HG02852 (cell line): Measurements from ENCODE around the gene EEIG2.
"Not testable (repeated sequence)": the region's sequence is repeated elsewhere in the genome, so short reads cannot be mapped to it uniquely, and the experiment has no call there.

Experiments used
- ATAC-seq: cut with Tn5 transposase; IDR thresholded peaks from one replicate; pipeline ENCODE4 v1.9.1; 2021; ENCODE audit warnings: mild to moderate bottlenecking, moderate library complexity; ENCODE audit not compliant: unreplicated experiment

The EEIG2 gene

DNA sequence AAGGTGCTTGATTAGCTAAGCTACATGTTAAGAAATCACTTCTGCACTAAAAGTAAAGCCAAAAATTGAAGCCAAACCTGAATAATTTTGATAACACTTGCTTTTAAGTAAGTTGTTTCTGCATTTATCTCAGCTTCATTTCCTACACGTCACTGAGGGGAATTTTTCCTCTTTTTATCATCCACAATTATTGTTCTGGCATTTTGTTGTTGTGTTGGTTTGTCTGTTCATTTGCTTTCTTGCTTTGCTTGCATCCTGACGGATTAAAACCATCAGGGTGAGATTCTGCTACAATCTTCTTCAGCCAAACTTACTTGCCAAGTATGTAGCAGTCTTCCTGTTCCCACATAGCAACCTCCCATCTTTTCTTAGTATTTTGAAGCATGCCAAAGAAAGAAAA lies 18.0 kb upstream of the EEIG2 start:
- ATAC-seq: no peak

DNA sequence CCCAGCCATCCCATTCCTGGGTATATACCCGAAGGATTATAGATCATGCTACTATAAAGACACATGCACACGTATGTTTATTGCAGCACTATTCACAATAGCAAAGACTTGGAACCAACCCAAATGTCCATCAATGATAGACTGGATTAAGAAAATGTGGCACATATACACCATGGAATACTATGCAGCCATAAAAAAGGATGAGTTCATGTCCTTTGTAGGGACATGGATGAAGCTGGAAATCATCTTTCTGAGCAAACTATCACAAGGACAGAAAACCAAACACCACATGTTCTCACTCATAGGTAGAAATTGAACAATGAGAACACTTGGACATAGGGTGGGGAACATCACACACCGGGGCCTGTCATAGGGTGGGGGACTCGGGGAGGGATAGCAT lies 12.4 kb upstream of the EEIG2 start:
- not testable (repeated sequence) for ATAC-seq

DNA sequence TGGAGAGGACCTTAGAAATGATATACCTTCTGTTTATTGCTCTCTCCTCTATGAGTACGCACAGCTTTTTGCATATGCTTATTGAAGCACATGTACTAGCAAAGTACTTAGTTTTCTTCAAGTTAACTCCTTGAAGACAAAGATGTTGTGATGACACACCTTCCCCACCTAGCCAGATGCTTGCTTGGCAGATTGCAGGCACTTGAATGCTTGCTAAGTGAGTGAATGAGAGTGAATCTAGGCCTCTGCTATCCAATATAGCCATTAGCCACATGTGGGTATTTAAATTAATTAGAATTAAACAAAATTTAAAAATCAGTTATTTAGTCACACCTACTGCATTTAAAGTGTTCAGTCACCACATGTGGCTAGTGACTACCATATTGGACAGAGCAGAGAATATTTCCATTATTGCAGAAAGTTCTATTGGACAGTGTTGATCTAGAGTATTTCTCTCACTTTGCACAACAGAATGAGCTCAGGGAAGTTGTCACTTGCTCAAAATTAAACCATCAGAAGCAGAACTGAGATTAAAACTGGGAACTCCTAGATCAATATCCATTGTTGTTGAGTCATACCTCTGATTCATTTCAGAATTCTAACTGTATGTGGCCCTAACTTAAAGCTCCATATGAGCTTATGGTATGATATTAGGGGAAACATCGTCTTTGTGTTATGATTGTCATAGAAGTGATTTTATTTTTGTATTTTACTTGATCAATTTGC lies 8.6 kb upstream of the EEIG2 start:
- peak; percentile 96 for ATAC-seq

DNA sequence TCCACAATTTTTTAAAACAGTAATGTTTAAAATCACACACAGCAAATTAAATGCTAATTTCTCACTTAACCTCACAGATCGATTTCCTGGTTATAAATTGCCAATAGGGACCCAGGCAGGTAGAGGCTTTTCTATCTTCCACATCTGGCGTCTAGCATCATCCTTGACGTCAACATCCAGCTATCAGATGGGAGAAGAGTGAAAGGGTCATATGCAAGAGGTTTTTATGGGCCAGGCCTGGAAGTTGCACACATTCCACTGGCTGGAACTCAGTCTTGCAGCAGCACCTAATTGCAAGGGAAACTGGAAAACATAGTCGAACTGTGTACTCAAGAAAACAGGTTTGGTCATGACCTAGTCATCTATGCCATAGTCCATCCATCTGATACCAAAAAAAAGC lies 6.0 kb upstream of the EEIG2 start:
- ATAC-seq: no peak

DNA sequence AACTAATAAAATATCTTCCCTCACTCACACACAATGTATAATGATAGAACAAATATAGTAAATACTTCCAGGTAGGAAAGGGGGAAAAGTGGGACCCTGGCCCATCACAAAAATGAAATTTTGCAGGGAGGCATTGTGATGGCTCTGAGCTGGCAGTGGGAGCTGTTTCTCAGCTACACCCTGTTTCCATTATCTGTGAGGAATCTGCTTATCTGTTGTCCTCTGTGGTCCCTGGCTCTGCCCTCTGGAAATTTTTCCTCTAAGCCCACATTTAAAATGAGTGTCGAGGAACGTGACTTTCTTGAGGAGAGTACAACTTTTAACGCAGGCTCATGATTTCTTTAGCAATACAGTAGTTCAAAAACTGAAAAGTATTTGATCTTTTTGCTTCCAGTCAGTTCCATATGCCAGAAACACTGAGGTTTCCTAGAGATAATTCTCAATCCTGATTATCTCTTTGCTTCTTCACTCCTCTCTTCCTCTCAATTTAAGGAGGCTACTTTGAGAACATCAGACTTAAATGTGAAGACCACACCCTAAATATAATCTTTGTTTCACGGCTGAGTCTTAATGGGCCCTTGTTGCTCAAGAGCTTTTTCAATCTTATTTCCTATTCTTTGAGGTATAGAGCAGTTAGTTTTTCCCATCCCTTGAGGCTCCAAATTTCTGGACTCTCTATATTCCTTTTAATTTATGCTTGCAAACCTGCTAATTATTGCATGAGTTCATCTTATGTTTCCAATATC lies 5.0 kb upstream of the EEIG2 start:
- ATAC-seq: no peak

DNA sequence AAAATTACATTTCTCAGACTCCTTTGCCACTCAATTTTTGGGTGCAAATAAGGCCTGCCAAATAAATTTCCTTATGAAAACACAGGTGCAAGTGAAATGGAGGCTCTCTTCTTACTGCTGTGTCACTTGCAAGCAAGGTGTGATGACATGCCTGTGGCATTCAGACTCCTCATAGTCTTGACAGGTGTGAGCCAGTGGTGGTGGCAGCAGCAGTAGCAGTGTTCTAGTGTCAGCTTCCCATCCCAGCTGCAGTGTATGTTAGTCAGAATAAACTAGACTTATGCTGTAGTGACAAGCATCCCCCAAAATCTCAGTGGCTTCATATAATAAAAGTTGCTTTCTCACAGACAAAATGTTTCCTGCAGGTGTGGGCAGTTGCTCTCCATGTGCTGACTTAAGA lies 3.8 kb upstream of the EEIG2 start:
- ATAC-seq: no peak

DNA sequence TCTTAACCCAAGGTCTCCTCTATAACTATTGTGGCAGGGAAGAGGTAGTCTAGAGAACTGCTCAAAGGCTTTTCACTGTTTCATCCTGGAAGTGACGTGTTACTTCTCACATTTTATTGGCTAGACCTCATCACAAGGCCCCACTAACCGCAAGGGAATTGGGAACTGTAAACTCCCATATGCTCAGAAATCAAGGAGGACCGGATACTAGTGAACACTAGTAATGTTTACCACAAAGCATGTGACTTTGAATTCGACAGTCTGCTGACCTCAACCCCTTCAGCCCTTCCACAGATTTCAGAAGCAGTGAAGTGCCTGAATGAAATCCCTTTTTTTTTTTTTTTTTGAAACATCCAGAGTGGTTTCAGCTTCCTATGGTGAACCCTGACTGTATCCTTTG lies 3.4 kb upstream of the EEIG2 start:
- no peak for ATAC-seq

DNA sequence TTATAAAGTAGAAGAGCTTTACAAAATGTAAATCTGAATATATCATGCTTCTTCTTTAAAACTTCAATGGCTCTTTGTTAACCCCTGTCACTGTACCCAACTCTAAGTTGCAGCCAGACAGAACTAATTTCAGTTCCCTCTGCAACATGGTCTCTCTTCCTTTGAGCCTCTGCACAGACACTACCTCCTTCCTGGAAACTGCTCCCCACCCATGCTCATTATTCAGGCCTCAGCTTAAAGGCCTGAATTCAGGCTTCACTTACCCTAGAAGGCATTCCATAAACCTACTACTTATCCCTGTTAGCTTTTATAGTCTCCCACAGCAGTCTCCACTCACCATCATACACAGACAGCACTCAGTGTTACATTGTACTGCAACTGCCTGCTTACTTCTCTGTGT lies 2.6 kb upstream of the EEIG2 start:
- peak; percentile 34 for ATAC-seq

DNA sequence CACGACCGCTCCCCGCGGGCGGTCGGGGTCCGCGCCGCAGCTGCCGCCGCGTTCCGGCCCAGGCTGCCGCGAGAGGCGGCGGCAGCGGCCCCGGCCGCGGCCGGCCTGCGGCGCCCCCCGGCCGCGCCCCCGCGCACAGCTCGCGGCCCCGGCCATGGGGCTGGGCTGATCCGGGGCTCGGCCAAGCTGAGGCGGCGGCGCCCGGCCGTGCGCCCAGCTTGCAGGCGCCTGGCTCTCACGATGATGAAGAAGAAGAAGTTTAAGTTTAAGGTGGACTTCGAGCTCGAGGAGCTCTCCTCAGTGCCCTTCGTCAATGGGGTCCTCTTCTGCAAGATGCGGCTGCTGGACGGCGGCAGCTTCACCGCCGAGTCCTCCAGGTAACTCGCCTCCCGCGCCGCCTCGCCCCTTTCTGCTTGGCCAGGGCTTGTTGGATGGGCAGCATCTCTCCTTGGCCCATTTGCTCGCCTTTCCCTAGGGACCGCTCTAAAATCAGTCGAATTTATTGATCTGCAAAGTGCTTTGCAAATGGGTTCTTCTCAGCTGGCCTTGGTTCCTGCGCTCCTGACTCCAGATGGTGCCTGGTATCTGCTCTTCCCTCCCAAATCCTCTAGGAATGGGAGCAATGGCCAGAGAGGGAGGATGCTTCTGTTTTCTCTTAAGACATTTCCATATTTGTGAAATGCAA lies 431 bp downstream of the EEIG2 start:
- peak; percentile 31 for ATAC-seq

DNA sequence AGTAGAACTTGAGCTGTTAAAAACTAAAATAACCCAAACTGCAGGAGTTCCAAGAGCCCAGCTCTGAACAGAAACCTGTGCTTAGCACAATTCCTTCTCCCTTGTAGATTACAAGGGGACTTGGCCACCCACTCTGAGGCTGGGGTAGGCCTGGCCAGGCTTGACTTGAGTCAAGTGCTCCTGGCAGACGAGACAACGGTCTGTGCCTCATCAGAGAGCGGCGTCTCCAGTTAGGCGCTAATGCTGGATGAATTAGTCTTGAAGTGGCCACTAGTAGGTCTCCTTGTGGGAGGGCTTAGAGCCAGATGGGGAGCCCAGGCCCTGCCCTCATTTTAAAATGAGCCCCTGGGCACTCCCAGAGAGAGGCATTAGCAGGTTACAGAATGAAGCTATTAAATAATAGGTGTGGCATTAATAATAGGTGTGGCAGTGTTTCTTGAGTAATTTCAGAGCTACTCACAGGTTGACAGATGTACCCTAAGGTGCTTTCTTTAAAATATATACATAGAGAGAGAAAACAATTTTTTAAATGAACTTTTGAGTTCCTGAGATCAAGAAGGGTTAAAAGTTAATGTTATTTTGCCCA lies 1.1 kb downstream of the EEIG2 start:
- ATAC-seq: peak; percentile 30

DNA sequence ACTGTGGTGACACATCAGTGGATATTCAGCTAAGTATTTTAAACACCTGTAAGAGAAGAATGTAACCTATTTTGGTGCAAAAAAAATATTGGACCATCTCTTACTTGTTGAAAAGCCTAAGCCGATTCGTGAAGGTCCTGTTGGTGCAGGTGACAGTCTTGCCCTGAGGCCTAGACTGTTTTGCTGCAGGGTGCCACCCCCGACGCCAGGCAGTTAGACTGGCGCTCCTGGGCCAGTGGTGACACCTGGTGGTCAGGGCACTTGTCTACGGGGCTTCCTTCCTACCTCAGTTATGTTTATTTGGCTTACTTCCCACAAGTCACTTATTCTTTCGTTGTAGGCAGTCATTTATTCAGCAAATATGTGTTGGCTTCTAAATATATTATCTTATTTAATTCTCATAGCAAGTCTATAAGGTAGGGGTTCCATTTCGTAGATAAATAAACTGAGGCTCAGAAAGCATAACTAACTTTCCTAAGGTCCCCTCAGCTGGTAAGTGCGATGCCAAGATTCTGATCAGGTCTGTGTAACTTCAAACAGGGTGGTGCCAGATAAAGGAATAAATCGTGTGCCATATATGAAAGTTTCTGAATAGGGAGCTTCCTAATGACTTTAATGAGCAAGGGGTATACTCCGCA lies 1.9 kb downstream of the EEIG2 start:
- peak; percentile 29 for ATAC-seq

DNA sequence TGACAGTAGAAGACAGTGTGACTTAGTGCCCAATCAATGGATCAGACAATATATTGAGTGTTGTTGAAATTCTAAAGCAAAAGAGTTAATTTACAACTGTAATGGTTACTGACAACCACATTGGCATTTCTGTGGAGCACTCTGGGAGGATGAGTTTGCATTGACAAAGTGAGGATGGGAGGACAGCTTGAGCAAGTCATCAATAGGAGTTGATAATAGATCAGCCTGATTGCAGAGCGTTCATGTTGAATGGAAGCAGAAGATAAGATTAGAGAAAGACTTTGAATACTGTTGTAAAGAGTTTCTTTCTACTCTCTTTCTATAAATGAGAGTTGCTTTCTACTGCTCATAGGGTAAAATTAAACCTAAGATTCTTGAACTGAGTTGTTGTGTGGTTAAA lies 3.9 kb downstream of the EEIG2 start:
- ATAC-seq: no peak

DNA sequence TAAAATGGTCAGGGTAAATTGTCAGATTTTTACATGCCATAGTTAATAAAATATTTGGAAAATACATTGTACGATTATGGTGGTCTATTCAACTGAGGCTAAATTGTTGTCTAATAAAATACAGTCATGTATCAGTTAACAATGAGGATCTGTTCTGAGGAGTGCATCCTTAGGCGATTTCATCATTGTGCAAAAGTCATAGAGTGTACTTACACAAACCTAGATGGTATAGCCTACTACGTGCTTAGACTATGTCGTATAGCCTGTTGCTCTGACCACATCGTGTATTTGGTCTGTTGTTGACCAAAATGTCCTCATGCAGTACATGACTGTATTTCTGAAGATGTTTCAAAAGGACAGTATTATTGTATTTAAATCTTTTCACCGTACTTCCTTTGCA lies 5.2 kb downstream of the EEIG2 start:
- no peak for ATAC-seq

DNA sequence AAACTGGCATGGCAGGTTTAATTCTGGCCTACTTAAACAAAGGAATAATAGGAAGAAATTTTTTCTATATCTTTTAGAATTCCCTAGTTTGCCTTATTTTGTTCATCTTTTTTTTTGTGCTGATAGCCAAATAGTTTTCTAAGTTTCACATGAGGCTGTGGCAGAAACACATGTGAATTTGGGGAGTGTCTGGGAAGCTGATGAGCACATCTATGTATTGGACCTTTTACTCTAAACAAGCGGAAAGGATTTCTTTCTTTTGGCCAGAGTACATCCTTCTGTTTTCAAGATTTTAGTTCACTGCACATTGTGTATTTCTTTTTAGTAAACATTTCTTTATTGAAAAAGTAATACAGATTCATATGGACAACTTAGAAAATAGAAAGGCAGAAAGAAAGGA lies 5.6 kb downstream of the EEIG2 start:
- no peak for ATAC-seq

DNA sequence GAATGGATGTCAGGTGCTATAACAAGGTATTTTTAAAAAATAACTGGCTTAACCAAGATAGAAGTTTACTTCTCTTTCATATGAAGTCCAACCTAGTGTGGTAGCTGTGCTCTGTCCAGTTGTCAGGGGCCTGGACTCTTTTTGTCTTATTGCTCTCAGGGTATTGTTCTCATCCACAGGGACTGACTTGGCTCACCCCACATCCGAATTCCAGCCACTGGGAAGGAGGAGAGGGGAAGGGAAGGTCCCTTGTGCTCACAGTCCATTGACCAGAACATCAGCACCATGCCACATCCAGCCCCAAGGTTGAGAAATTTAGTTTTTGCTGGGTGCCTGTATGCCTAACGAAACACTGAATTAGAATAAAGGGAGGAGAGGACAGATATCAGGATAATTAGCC lies 8.7 kb downstream of the EEIG2 start:
- no peak for ATAC-seq

DNA sequence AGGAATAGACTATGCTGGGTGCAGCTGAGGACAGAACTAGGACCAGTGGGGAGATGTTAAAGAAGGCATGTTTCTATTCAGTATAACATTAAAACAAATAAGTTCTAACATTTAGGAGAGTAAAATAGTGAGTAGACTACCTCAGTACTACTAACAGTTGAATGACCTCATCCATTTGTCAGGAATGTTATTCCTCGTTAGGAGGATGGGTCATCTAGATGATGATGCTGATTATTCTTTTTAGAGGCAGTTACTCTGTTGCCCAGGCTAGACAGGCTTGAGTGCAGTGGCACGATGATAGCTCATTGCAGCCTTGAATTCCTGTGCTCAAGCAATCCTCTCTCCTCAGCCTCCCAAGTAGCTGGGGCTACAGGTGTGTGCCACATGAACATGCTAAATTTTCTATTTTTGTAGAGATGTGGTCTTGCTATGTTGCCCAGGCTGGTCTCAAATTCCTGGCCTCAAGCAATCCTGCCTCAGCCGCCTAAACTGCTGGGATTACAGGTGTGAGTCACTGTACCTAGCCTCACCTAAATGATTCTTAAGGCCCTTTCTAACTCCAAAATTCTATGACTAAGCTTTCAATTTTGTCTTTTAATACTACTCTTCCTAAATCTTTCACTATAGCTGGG lies 9.3 kb downstream of the EEIG2 start:
- ATAC-seq: no peak

DNA sequence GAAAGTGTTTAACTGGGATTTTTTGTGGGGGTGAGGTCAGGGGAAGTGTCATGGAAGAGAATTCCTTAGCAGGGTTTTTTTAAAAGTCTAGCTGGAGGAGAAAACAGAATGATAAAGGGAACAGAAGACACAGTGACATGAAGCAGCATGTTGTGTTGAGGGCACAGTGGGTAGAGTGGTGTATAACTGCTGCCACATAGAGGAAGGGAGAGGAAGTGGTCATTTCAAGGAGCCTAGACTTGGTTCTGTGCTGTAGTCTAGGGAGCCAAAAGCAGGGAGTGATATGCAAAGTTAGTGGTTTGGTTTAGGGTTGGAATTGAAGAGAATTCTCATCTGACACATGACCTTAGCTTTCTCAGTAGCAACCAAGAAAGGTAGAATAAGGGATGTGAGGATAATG lies 10.2 kb downstream of the EEIG2 start:
- peak; percentile 98 for ATAC-seq

DNA sequence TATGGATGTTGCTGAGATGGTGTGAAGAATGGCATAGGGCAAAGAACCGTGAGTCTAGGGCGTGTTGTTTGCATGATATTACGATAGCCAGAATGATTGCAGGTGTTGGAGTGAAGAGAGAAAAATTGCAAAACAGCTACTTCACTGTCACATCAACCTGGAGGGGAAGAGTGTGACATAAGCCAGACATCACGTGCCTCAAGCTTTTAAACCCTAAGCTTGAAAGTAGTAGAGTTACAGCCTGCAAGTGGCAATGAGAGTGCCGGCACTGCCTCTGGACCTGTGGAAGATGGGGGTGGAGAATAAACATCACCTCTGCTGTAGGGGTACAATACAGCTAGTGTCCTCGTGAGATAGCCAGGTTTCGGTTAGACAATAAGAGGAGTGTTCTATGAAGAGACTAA lies 11.1 kb downstream of the EEIG2 start:
- no peak for ATAC-seq

DNA sequence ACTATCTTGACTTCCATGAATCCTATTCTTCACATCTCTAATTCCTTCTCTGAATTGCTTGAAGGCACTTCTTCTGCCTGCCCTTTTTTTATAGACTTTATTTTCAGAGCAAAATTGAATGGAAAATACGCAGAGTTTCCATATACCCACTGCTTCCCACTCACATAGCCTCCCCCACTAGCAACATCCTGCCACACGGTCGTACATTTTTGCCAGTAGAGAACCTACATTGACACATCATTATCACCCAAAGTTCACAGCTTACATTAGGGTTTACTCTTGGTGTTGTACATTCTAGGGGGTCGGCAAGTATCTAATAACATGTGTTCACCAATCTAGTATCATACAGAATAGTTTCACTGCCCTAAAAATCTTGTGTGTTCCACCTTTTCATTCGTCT lies 12.3 kb downstream of the EEIG2 start:
- ATAC-seq: no peak

DNA sequence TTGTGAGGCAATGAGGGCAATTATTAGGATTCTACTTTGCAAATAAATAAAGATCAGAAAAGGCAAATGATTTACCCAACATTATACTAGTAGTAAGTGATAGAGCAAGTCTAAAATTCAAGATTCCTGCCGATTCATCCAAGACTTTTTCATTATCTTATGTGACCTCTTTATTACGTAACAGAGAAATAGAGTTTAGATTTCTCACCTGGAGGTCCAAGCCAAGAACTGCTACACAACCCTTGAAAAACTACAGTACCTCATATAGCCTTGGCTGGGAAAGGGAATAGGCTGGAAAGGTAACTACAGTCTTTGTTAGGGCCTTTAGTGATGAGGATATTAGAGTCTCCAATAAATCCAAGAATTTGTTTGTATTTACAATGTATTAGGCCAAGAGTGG lies 13.3 kb downstream of the EEIG2 start:
- ATAC-seq: no peak

DNA sequence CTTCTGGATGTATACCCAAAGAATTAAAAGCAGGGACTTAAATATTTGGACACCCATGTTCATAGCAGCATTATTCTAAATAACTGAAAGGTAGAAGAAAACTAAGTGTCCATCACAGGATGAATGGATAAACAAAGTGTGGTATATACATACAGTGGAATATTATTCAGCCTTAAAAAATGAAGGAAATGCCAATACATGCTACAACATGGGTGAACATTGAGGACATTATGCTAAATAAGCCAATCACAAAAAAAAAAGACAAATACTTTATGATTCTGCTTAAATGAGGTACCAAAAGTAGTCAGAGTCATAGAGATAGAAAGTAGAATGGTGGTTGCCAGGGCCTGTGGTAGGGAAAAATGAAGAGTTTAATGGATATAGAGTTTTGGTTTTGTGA lies 14.1 kb downstream of the EEIG2 start:
- no peak for ATAC-seq
